SK-N-SH treated with all-trans-retinoic acid at 6 μM for 48 hours (cell line): ENCODE measurements around the gene CTTNBP2NL.

Source experiments
- ATAC-seq: fragments of 200-7000 bp; cut with Tn5 transposase; 3 replicates; pipeline ENCODE4 v1.9.1; 2020; ENCODE audit warnings: mild to moderate bottlenecking, moderate library complexity
- ARNTL ChIP-seq: fragments of 450-650 bp; formaldehyde crosslinking; IDR thresholded peaks from 2 replicates; pipeline ENCODE4 v1.5.0; 2020; ENCODE audit warnings: low read depth, mild to moderate bottlenecking, moderate library complexity, borderline replicate concordance
- ESRRG ChIP-seq: fragments of 250-450 bp; sonication (Bioruptor Pico); IDR thresholded peaks from 2 replicates; pipeline ENCODE4 v1.6.1; 2021; ENCODE audit warnings: mild to moderate bottlenecking
- GLIS3 ChIP-seq: fragments of 250-450 bp; sonication (Bioruptor Pico); IDR thresholded peaks from 2 replicates; pipeline ENCODE4 v1.5.0; 2020; ENCODE audit warnings: mild to moderate bottlenecking, moderate library complexity
- ISL1 ChIP-seq: fragments of 250-450 bp; sonication (Bioruptor Pico); IDR thresholded peaks from 2 replicates; pipeline ENCODE4 v2.1.2; 2022; ENCODE audit warnings: mild to moderate bottlenecking, moderate library complexity
- PPARA ChIP-seq: fragments of 250-450 bp; sonication (Bioruptor Pico); IDR thresholded peaks from 2 replicates; pipeline ENCODE4 v1.5.0; 2020; ENCODE audit warnings: mild to moderate bottlenecking, borderline replicate concordance
- RARB ChIP-seq: fragments of 250-450 bp; sonication (Bioruptor Pico); IDR thresholded peaks from 2 replicates; pipeline ENCODE4 v1.8.0; 2021; ENCODE audit warnings: mild to moderate bottlenecking, moderate library complexity
- SNAI2 ChIP-seq: fragments of 250-450 bp; sonication (Bioruptor Pico); IDR thresholded peaks from 2 replicates; pipeline ENCODE4 v1.5.0; 2020; ENCODE audit warnings: mild to moderate bottlenecking, moderate library complexity
- TCF4 ChIP-seq: fragments of 250-450 bp; sonication (Bioruptor Pico); IDR thresholded peaks from 2 replicates; pipeline ENCODE4 v1.8.0; 2021; ENCODE audit warnings: mild to moderate bottlenecking, moderate library complexity, borderline replicate concordance
- TOX ChIP-seq: fragments of 250-450 bp; sonication (Bioruptor Pico); IDR thresholded peaks from 2 replicates; pipeline ENCODE4 v1.8.0; 2021; ENCODE audit warnings: mild to moderate bottlenecking, moderate library complexity, borderline replicate concordance
- ZC3H10 ChIP-seq: fragments of 250-450 bp; sonication (Bioruptor Pico); IDR thresholded peaks from 2 replicates; pipeline ENCODE4 v1.5.1; 2021; ENCODE audit warnings: mild to moderate bottlenecking, moderate library complexity
- ZFP3 ChIP-seq: fragments of 250-450 bp; sonication (Bioruptor Pico); IDR thresholded peaks from 2 replicates; pipeline ENCODE4 v1.5.0; 2020; ENCODE audit warnings: mild to moderate bottlenecking, moderate library complexity
- ZFP30 ChIP-seq: fragments of 450-650 bp; formaldehyde crosslinking; IDR thresholded peaks from 2 replicates; pipeline ENCODE4 v1.5.0; 2022; ENCODE audit warnings: mild to moderate bottlenecking, moderate library complexity
- ZNF70 ChIP-seq: fragments of 450-650 bp; formaldehyde crosslinking; IDR thresholded peaks from 2 replicates; pipeline ENCODE4 v1.5.0; 2020; ENCODE audit warnings: mild to moderate bottlenecking, moderate library complexity
- ZNF8 ChIP-seq: fragments of 450-650 bp; formaldehyde crosslinking; IDR thresholded peaks from 2 replicates; pipeline ENCODE4 v1.5.0; 2020; ENCODE audit warnings: mild to moderate bottlenecking, moderate library complexity
- TF ChIP-seq, protein P1 (sequence below): fragments of 250-450 bp; sonication (Bioruptor Pico); IDR thresholded peaks from 2 replicates; pipeline ENCODE4 v1.8.0; 2021; ENCODE audit warnings: low read depth, mild to moderate bottlenecking, moderate library complexity, borderline replicate concordance
- TF ChIP-seq, protein P2 (sequence below): fragments of 250-450 bp; sonication (Bioruptor Pico); IDR thresholded peaks from 2 replicates; pipeline ENCODE4 v1.8.0; 2020; ENCODE audit warnings: mild to moderate bottlenecking, moderate library complexity, borderline replicate concordance
- TF ChIP-seq, protein P3 (sequence below): fragments of 250-450 bp; sonication (Bioruptor Pico); IDR thresholded peaks from 2 replicates; pipeline ENCODE4 v1.5.1; 2020; ENCODE audit warnings: low read depth, mild to moderate bottlenecking, moderate library complexity
- TF ChIP-seq, protein P4 (sequence below): fragments of 250-450 bp; sonication (Bioruptor Pico); IDR thresholded peaks from 2 replicates; pipeline ENCODE4 v1.5.0; 2020; ENCODE audit warnings: mild to moderate bottlenecking, moderate library complexity

Gene CTTNBP2NL

DNA sequence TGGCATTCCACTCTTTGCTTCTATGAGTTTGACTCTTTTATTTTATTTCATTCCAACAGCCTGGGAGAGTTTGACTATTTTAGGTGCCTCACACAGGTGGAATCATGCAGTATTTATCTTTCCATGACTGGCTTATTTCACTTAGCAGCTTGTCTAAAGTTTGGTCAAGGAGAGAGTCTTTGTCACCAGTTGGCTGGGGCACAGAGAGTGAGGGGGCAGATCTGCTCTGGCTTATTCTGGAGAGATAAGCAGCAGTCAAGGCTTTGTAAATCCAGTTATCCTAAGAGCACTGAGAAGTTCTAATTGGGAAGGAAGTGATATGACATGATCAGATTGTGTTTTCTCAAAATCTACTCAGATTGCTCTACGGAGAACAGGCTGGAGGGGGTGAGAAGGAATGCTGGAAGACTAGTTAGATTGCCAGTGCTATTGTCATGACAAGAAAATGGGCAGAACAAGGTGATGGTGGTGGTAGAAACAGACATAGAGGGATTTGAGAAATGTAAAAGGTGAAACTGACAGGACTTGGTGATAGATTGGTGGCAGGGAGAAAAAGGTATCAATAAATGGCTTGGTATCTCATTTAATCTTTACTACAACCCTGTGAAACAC is 12.1 kb upstream of the CTTNBP2NL start:
- no peak for TF ChIP-seq ZNF70 (CRISPR knock-in tag)
- TF ChIP-seq ZFP30 (CRISPR knock-in tag) = no peak
- TF ChIP-seq, protein P1, sequence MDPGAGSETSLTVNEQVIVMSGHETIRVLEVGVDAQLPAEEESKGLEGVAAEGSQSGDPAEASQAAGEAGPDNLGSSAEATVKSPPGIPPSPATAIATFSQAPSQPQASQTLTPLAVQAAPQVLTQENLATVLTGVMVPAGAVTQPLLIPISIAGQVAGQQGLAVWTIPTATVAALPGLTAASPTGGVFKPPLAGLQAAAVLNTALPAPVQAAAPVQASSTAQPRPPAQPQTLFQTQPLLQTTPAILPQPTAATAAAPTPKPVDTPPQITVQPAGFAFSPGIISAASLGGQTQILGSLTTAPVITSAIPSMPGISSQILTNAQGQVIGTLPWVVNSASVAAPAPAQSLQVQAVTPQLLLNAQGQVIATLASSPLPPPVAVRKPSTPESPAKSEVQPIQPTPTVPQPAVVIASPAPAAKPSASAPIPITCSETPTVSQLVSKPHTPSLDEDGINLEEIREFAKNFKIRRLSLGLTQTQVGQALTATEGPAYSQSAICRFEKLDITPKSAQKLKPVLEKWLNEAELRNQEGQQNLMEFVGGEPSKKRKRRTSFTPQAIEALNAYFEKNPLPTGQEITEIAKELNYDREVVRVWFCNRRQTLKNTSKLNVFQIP = no peak
- no peak for TF ChIP-seq ZFP3
- TF ChIP-seq, protein P2, sequence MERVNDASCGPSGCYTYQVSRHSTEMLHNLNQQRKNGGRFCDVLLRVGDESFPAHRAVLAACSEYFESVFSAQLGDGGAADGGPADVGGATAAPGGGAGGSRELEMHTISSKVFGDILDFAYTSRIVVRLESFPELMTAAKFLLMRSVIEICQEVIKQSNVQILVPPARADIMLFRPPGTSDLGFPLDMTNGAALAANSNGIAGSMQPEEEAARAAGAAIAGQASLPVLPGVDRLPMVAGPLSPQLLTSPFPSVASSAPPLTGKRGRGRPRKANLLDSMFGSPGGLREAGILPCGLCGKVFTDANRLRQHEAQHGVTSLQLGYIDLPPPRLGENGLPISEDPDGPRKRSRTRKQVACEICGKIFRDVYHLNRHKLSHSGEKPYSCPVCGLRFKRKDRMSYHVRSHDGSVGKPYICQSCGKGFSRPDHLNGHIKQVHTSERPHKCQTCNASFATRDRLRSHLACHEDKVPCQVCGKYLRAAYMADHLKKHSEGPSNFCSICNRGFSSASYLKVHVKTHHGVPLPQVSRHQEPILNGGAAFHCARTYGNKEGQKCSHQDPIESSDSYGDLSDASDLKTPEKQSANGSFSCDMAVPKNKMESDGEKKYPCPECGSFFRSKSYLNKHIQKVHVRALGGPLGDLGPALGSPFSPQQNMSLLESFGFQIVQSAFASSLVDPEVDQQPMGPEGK (CRISPR knock-in tag) = no peak
- TF ChIP-seq SNAI2 (CRISPR knock-in tag) = no peak
- TF ChIP-seq GLIS3 = no peak
- no peak for TF ChIP-seq RARB (CRISPR knock-in tag)
- TF ChIP-seq ARNTL (CRISPR knock-in tag) = no peak
- no peak for TF ChIP-seq ISL1 (CRISPR knock-in tag)
- no peak for TF ChIP-seq PPARA (CRISPR knock-in tag)
- no peak for TF ChIP-seq ESRRG (CRISPR knock-in tag)
- TF ChIP-seq, protein P3, sequence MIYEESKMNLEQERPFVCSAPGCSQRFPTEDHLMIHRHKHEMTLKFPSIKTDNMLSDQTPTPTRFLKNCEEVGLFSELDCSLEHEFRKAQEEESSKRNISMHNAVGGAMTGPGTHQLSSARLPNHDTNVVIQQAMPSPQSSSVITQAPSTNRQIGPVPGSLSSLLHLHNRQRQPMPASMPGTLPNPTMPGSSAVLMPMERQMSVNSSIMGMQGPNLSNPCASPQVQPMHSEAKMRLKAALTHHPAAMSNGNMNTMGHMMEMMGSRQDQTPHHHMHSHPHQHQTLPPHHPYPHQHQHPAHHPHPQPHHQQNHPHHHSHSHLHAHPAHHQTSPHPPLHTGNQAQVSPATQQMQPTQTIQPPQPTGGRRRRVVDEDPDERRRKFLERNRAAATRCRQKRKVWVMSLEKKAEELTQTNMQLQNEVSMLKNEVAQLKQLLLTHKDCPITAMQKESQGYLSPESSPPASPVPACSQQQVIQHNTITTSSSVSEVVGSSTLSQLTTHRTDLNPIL = no peak
- no peak for TF ChIP-seq ZC3H10
- no peak for TF ChIP-seq TCF4 (CRISPR knock-in tag)
- TF ChIP-seq, protein P4, sequence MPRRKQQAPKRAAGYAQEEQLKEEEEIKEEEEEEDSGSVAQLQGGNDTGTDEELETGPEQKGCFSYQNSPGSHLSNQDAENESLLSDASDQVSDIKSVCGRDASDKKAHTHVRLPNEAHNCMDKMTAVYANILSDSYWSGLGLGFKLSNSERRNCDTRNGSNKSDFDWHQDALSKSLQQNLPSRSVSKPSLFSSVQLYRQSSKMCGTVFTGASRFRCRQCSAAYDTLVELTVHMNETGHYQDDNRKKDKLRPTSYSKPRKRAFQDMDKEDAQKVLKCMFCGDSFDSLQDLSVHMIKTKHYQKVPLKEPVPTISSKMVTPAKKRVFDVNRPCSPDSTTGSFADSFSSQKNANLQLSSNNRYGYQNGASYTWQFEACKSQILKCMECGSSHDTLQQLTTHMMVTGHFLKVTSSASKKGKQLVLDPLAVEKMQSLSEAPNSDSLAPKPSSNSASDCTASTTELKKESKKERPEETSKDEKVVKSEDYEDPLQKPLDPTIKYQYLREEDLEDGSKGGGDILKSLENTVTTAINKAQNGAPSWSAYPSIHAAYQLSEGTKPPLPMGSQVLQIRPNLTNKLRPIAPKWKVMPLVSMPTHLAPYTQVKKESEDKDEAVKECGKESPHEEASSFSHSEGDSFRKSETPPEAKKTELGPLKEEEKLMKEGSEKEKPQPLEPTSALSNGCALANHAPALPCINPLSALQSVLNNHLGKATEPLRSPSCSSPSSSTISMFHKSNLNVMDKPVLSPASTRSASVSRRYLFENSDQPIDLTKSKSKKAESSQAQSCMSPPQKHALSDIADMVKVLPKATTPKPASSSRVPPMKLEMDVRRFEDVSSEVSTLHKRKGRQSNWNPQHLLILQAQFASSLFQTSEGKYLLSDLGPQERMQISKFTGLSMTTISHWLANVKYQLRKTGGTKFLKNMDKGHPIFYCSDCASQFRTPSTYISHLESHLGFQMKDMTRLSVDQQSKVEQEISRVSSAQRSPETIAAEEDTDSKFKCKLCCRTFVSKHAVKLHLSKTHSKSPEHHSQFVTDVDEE (CRISPR knock-in tag) = no peak
- TF ChIP-seq TOX = no peak
- no peak for ATAC-seq

DNA sequence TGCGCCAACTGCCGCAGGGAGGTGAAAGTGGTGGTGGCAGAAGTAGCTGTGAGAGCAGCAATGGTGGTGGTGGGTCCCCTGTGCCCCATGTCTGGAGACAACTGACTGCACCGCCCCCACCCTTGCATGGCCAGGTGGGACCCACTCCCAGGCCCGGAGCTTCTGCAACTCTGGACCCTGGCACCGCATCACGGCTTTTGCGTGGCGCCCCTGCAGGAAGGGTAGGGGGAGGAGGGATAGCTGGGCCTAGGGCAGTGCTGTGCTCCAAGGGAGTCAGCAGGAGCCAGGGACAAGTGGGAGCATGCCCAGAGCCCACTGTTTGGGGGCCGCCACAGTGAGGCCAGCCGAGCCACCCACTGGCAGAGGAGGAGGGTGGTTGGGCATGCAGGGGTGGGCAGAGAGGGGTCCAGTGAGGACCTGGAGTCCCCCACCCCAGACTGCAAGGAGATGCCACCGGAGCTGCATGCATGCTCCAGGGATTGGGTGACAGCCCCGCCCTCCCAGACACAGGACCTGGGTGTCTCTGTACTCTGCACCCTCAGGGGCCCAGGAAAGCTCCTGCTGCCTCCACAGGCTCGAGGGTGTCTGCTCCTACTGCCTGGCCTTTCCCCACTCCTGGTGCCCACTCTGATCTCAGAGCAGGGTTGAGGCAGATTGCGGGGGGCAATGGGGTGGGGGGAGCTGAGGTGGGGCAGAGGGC is 9.8 kb upstream of the CTTNBP2NL start:
- ATAC-seq = no peak
- no peak for TF ChIP-seq ZC3H10
- TF ChIP-seq, protein P3 = no peak
- TF ChIP-seq ARNTL (CRISPR knock-in tag) = no peak
- no peak for TF ChIP-seq GLIS3
- TF ChIP-seq ZNF70 (CRISPR knock-in tag) = no peak
- no peak for TF ChIP-seq SNAI2 (CRISPR knock-in tag)
- TF ChIP-seq TOX = no peak
- TF ChIP-seq, protein P2 (CRISPR knock-in tag) = no peak
- TF ChIP-seq ZNF8 = no peak
